HuH-7 (cell line): ENCODE results near the gene CREM.
"Not testable (repeated sequence)": the region's sequence is repeated elsewhere in the genome, so short reads cannot be mapped to it uniquely, and the experiment has no call there.

Experiments
- DNase-seq: peaks from one replicate; pipeline ENCODE4 v3.0.0; 2011; ENCODE audit warnings: low spot score

The CREM gene

DNA sequence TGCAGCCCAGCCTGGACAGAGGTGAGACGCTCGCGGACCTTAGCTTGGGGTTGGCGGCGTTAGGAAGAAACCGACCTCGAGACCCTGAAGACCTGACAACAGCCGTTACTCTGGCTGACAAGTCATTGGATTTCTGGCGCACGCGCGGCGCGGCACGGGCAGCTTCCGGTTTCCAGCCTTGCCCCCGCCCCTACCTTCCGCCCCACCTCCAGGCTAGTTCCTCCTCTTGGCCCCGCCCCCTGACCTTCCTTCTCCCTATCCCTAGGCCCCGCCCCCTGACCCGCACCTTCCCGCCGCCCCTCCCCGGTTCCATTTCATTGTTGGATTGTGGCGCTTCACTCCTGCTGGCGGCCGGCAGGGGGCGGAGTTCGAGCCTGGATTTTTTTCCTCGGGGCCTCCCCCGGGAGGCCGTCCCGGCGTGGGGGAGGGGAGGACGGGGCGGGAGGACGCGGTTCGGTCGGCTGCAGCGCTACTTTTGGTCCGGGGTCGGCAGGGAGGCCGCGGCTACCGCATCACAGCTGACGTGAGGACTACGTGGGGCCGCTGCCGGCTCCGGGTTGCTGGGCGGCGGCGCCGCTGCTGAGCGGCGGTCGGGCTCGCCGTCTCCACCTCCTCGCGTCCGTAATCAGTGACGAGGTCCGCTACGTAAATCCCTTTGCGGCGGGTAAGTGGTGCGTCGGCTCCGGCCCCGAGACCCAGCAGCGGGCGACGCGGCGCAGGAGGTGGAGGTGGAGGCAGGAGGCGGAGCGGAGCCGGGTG lies at the start of gene CREM:
Gene CREM (plus strand): TSS at position 317 of the 759 bp plus-strand sequence. CDS start 10,990 bp downstream, outside the sequence.
- peak; percentile 96 for DNase-seq

DNA sequence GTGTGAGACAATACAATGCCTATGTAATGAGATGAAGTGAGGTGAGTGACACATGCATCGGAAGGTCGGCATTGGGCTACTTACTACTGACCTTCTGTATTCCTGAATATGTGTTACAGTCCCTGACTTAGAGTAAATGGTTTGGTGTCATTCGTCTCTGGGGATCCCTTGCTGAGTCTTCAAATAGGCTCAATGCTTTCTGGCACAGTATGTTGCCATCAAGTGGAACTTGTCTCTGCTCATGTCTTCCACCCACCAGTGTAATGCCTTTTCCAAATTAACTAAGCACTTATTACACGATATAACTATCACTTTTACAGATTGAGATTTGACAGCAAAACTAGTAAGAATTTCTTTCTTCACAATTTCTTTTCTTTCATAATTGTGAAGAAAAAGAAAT lies 47.4 kb upstream of the CREM start:
- no peak for DNase-seq

DNA sequence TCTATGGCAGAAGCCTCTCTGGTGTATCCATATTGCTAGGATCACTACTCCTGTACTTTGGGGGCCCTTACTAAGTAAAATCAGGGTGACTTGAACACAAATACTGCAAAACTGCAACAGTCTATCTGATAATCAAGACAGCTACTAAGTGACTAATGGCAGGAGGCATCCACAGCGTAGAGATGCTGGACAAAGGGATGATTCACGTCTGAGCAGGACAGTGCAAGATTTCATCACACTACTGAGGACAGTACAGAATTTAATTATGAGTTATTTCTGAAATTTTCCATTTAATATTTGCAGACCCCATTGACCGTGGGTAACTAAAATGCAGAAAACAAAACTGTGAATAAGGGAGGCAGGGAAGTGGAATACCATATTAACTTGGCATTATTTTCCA lies 46.9 kb upstream of the CREM start:
- DNase-seq, result no peak

DNA sequence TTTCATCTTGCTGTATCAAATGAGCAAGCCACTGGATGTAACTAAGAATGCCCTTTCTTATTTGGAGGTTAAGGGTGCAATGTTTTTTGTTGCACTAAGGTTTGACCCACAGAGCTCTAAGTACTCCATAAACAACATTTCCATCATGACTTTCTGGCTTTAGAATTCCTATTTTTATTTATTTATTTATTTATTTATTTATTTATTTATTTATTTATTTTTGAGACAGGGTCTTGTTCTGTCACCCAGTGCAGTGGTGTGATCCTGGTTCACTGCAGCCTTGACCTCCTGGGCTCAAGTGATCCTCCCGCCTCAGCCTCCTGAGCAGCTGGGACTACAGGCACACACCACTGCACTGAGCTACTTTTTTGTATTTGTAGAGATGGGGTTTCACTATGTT lies 46.4 kb upstream of the CREM start:
- not testable (repeated sequence) for DNase-seq

DNA sequence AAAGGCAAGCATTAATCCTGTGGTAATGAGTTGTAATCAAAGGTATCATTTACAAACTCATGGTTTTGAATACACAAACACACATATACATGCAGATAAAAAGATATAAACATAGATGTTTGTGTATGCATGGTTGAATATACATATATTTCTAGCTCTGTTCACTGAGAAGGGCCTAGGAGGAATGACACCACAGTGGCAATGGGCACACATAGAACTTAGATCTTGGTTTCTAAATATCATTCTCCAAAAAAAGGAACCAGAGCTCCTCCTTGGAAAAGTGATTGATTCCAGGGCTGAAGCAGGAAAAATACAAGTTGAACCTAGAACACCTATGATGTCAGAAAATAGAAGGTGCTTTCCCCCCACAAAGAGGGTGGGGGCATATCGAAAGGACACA lies 43.4 kb upstream of the CREM start:
- no peak for DNase-seq

DNA sequence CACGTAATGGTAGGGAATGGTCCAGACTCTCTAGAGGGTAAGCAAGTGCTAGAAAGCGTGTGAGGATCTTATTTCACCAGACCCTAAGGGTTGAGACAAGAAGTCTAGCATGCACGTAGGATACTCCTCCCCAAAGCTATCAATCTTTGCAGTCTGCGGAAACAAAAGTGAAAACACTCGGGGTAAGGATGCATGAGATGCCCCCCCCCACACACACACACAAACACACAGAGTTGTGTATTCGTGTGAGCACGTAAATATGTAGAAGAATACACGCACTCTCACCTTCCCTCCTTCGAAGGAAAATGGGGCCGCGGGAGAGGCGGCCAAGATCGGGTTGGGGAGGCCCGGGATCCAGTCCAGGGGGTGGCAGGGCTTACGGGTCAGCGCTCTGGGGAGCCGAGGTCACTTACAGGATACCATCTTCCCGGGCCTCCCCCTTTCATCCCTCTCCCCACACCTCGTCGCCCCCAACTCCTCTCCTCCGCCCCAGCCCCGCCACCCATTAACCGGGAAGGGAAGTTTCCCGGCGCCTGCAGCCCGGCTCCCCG lies 37.0 kb upstream of the CREM start:
- no peak for DNase-seq

DNA sequence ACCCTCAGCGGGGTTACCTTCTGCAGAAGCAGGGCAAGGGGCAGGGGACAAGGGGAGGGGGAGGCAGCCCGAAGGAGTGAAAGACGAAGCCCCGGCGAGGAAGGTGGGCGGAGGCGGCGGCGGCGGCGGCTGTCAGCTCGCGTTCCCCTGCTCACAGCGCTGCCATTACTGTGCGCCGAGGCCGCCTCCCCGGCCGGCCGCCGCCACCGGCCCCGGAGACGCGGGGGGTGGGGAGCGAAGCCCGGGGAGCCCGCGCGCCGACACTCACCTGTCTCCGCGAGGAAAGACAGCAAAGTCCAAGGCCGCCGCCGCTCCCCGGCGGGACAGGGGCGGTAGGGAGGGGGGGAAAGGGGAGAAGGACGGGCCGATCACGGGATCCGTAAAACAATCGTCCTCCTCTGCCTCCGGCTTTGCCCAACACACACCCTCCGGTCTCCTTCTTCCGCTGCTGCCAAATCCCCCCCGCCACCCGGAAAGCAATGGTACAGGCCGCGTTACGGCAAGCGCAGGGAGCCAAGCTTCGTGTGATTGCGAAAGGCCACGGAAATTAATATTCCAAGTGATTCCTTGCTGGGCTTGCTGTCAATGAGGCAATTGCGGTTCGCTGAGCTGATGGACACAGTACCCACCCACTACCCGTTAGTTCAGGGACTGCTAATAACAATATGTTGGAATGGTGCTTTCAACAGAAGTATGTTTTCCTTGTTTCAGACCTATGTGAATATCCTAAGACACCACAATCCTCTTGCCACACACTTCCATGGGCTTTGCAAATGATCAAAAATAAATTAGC lies 36.3 kb upstream of the CREM start, which contains the start of gene CUL2:
Gene CUL2 (minus strand): TSS at position 180 of the 793 bp plus-strand sequence. CDS start 19,024 bp downstream, outside the sequence.
- peak; percentile 90 for DNase-seq

DNA sequence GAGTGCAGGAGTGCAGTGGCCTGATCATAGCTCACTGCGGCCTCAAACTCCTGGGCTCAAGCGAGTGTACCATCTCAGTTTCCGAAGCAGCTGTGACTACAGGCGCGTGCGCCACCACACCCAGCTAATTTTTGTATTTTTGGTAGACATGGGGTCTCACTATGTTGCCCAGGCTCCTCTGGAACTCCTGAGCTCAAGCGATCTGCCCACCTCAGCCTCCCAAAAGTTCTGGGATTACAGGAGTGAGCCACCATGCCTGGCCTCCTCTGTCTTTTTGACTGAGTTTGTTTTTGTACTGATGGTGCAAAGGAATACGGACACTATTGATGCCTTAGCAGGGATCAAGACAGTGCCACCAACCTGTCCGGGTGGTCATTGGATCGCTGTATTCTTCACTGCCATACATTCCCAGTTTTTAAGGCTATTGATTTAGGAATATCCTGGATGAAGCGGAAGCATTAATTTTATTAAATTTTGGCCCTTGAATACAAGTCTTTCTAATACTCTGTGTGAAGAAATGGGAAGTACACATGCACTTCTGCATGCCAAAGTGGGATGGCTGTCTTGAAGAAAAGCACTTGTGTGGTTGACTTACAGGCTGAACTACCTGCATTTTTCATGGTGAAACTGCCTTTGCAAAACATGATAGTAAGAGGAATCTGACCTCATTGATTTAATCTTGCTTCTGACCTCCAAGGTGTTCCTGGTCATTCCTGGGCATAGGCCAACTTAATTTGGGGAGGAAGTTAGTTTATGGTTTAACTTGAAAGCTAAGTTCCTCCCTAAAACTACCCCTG lies 34.5 kb upstream of the CREM start:
- no peak for DNase-seq

DNA sequence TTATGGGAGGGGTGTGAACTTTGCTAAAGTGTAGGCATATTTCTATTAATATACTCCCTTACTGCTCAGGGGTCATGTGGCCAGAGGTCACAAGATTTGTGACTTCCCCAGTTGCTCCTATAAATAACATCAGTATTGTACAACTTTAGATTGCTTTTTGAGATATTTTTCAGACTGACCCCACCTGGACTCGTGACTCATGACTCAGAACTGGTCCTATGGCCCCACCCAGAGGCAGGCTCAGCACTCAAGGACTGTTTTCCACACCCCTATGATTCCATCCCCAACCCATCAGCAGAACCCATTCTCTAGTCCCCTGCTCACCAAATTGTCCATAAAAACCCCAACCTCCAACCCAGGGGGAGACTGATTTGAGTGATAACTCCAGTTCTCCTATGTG lies 33.8 kb upstream of the CREM start:
- no peak for DNase-seq

DNA sequence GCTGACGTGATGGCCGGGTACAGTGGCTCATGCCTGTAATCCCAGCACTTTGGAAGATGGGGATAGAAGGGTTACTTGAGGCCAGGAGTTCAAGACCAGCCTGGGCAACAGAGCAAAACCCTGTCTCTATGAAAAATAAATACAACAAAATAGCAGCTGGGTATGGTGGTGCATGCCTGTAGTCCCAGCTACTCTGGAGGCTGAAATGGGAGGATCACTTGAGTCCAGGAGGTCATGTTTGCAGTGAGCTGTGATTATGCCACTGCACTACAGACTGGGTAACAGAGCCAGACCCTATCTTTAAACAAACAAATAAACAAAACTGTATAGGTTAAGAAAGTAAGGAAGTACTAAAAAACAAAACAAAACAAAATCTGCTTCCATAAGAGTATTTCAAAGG lies 30.3 kb upstream of the CREM start:
- DNase-seq, result no peak

DNA sequence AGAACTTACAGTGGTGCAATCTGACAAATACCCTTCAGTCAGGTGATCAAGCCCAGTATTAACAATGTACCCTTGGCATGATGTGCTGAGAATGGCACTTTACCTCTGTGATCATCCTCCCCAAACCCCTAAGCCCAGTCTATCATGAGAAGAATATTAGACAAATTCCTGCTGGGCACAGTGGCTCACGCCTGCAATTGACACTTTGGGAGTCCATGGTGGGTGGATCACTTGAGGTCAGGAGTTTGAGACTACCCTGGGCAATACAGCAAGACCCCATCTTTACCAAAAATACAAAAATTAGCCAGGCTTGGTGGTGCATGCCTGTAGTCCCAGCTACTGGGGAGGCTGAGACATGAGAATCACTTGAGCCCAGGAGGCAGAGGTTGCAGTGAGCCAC lies 29.1 kb upstream of the CREM start:
- no peak for DNase-seq

DNA sequence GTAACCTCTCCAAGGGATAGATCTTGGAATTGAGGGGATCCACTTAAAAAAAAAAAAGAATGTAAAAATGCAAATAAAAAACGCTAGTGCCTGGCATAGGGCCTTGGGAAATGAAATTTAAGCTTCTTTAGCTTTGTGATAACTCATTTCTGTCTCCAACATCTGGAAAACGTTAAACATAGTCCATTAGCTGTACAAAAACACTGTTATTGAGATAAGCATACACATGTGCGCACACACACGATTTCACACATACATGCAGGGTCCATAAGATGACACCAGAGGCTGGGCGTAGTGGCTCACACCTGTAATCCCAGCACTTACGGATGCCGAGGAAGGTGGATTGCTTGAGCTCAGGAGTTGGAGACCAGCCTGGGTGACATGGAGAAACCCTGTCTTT lies 22.8 kb upstream of the CREM start:
- no peak for DNase-seq

DNA sequence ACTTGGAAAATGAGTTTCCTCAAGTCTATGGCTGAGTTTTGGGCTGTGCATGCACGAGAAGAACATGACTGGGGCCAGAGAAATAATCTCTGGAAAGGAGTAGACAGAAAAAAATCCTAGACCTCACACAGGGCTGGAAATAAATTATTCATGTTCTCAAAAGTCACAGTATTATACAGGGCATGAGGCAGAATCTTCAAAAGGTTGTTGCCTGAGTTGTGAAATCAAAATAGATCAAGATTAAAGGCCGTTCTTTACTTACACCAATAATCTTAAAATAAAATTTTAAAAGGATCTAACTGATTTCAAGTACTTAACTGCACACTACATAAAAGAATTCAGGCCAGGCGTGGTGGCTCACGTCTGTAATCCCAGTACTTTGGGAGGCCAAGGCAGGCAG lies 14.1 kb upstream of the CREM start:
- DNase-seq, result no peak

DNA sequence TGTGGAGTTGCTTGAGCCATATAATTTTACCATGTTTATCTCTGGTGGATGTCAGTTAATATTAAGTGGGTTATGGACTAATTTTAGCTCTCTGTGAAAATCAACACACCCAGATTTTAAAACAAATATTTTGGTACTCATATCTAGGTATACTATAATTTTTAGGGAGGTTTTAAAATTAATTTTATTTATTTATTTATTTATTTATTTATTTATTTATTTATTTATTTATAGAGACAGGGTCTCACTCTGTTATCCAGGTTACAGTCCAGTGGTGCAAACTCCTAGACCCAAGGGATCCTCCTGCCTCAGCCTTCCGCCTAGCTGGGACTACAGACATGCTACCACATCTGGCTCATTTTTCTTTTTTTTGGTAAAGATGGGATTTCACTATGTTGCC lies 7.3 kb upstream of the CREM start:
- no peak for DNase-seq

DNA sequence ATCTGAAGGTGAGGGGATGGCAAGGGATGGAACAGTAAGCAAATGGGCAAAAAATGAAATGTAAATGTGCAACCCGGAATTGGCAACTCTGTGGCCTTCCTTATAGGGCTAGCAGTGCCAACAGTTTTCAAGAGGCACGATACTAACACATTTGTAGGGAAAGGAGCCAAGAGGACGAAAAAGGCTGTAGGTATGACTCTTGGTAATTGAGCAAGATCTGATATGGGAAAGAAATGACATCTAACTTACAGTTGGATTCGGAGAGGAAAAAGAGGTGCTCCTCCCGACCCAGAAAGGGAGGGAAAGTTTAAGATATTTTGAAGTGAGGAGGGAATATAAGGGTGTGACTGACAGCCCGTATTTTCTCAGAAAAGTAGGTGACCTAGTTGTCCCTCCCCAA lies 2.1 kb upstream of the CREM start:
- DNase-seq, result no peak

DNA sequence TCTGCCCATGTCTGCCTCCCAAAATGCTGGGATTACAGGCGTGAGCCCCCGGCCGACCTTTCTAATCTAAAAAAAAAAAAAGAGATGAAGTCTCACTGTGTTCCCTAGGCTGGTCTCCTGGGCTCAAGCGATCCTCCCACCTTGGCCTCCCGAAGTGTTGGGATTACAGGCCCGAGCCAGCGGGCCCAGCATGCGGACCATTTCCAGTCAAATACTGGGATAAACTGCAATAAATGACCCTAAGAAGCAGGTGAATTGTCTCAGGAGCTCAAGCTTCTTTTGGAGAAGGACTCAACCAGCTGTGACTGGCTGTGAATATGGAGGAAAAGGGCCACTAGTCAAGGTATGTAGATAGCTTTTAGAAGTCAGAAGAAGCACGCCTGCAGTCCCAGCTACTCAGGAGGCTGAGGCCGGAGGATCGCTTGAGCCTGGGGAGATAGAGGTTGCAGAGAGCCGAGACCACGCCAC lies 550 bp upstream of the CREM start:
- peak; percentile 17 for DNase-seq

DNA sequence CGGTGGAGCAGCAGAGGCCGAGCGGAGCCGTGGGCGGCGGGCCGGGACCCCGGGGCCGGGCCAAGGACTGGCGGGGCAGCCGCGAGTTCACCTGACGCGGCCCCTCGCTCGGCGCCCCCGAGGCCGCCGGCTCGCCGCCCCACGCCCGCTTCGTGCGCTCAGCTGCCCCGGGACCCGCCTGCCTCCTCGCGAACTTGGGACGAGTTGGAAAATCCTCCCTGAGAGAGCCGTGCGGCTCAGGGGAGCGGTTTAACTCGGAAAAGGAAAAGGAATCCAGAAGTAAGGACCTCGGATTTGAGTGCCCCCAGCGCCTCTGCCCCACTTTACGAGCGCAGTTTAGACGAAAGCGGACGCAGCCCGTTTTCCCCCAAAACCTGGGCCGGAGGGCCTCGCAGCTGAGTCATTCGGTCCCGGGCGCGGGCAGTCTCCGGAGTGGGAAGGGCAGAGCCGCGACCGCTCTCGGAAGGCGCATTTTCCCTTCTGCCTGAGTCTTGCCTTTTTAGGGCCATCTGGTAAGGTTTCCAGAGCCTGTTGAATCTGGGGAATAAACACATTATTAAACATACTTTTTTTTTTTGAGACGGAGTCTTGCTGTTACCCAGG lies 744 bp downstream of the CREM start:
- DNase-seq, result peak; percentile 23

DNA sequence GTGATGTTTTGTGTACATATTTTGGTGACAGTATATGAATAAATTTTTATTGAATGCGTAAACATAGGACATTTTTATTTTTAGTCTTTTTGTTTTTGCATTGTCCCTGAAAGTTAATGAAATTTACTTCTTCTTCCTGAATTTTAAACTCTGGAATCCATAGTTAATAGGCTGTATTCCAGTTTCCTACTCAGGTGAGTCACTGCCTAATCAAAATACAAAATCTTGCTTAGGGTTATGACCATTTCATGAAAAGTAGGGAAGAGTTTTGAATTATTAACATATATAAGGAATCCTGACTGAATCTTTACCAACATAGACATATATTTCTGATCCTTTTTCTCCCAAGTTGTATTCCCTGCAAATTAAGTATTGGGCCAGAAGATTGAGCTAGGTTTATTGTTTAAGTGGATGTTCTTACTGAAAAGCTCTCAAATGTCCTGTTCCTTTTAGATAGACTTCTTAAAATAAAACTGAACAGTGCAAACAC lies 2.6 kb downstream of the CREM start:
- no peak for DNase-seq

DNA sequence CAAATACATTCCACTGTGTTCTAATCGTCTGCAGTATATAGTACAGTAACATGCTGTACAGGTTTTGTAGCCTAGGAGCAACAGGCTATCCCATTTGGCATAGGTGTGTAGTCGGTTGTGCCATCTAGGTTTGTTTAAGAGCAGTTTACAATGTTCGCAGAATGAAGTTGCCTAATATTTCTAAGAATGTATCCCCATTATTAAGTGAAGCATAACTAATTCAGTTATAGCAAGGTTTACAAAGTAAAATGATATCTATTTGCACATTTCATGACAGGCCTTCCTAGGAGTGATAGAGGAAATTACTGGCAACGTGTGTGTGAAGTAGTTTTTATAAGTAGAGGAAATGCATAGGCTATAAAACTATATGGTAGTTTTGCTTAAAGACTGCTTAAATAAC lies 4.0 kb downstream of the CREM start:
- DNase-seq, result no peak

DNA sequence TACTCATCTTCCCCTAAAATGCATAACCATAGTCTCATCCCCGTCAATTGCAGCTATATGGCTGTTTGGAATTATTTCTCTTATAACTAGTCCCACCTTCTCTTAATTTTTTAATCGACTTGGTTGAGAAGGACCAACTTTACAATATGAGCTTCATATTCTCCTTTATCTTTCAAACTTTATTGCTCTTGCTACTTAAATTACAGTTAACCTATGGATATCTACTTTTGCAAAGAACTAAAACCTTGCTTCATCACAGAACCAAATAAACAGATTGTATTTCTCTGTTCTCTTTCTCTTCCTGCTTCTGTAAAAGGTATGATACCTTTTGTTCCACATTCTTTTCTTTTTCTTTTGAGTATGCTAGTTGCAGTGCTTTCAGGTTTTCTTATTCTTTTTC lies 6.1 kb downstream of the CREM start:
- no peak for DNase-seq

DNA sequence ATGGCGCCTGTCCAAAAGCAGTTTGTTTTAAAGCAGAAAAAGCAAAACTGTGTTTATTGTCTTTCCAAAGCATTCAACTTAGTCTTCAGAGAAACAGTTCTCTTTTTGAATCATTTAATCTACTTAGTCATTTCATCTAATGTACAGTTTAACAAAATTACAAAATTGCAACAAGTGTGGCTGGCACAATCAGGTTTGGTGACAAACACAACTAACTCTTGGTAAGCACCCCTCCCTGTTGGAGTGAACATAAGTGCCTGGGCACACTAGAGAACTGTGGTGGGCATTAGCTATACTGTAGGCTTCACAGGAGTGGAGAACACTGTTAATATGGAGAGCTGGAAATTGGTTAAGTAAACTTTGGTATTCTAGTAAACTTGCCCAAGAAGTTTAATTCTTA lies 6.9 kb downstream of the CREM start:
- DNase-seq, result no peak

DNA sequence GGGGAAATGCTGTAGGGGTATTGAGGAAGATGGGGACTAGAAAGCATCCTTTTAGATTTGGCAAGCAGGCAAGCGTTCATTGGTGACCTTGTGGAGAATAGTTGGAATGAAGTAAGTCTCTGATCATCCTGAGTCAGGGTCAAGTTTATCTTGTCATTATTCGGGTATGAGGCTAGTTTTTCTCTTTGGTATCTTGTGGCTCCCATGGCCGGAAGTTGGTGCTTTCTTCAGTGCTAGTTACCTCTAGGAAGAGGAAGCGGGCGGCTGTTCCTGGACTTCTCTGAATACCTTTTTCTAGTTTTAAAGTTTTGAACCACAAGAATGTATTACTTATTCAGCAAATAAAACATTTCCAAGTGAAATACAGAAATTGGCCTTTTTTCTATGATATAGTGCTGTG lies 9.2 kb downstream of the CREM start:
- DNase-seq, result no peak
